Trophoblast cell (in vitro differentiated cells and primary cell): Measurements from ENCODE around the gene STPG2.

Source experiments
- DNase-seq, 2 donors: peaks; one replicate each; pipeline ENCODE4 v3.0.0-alpha.2; 2016
- H2AFZ ChIP-seq: 2 replicates; pipeline ENCODE4 v1.6.1; 2013; ENCODE audit warnings: low read length, moderate library complexity, mild to moderate bottlenecking; ENCODE audit not compliant: insufficient read depth, poor library complexity
- H2AK5ac ChIP-seq: 2 replicates; pipeline ENCODE4 v1.6.1; 2013; ENCODE audit warnings: mild to moderate bottlenecking, low read length
- H2BK120ac ChIP-seq: 2 replicates; pipeline ENCODE4 v1.6.1; 2013; ENCODE audit warnings: low read length, mild to moderate bottlenecking, moderate library complexity; ENCODE audit not compliant: insufficient read depth, poor library complexity
- H2BK12ac ChIP-seq: 2 replicates; pipeline ENCODE4 v1.6.1; 2013; ENCODE audit warnings: mild to moderate bottlenecking, low read length, moderate library complexity
- H2BK5ac ChIP-seq: 2 replicates; pipeline ENCODE4 v1.6.1; 2013; ENCODE audit warnings: low read length, low read depth, moderate library complexity, mild to moderate bottlenecking; ENCODE audit not compliant: poor library complexity
- H3K14ac ChIP-seq: 2 replicates; pipeline ENCODE4 v1.6.1; 2013; ENCODE audit warnings: mild to moderate bottlenecking, low read length
- H3K18ac ChIP-seq: 2 replicates; pipeline ENCODE4 v1.6.1; 2013; ENCODE audit warnings: mild to moderate bottlenecking, low read length
- H3K23ac ChIP-seq: 2 replicates; pipeline ENCODE4 v1.6.1; 2013; ENCODE audit warnings: low read length
- H3K27ac ChIP-seq: 2 replicates; pipeline ENCODE4 v1.5.1; 2013; ENCODE audit warnings: low read depth, mild to moderate bottlenecking, inconsistent platforms, low read length, moderate library complexity
- H3K27me3 ChIP-seq: 2 replicates; pipeline ENCODE4 v1.6.1; 2013; ENCODE audit warnings: inconsistent platforms, mild to moderate bottlenecking, low read length, moderate library complexity; ENCODE audit not compliant: insufficient read depth
- H3K36me3 ChIP-seq, 2 experiments: 1 replicate in 1 of 2; 2 replicates in 1 of 2; pipeline ENCODE4 v1.6.1; 2013; ENCODE audit warnings: low read length in 2 of 2, mild to moderate bottlenecking in 2 of 2, moderate library complexity in 1 of 2; ENCODE audit not compliant: insufficient read depth in 2 of 2, control insufficient read depth in 1 of 2
- H3K4ac ChIP-seq: 2 replicates; pipeline ENCODE4 v1.6.1; 2013; ENCODE audit warnings: low read depth, mild to moderate bottlenecking, low read length, moderate library complexity
- H3K4me1 ChIP-seq, 2 experiments: 1 replicate in 1 of 2; 2 replicates in 1 of 2; pipeline ENCODE4 v1.6.1; 2013; ENCODE audit warnings: low read length in 2 of 2, mild to moderate bottlenecking in 2 of 2, moderate library complexity in 1 of 2; ENCODE audit not compliant: insufficient read depth in 2 of 2, control insufficient read depth in 1 of 2
- H3K4me2 ChIP-seq: 2 replicates; pipeline ENCODE4 v1.6.1; 2013; ENCODE audit warnings: inconsistent platforms, mild to moderate bottlenecking, low read length, moderate library complexity
- H3K4me3 ChIP-seq: 2 replicates; pipeline ENCODE4 v1.5.1; 2013; ENCODE audit warnings: mild to moderate bottlenecking, low read depth, low read length, inconsistent platforms
- H3K79me1 ChIP-seq: one replicate; pipeline ENCODE4 v1.6.1; 2013; ENCODE audit warnings: low read length
- H3K79me2 ChIP-seq: 2 replicates; pipeline ENCODE4 v1.6.1; 2013; ENCODE audit warnings: low read length, mild to moderate bottlenecking; ENCODE audit not compliant: control insufficient read depth, insufficient read depth, poor library complexity
- H3K9ac ChIP-seq: 2 replicates; pipeline ENCODE4 v1.6.1; 2013; ENCODE audit warnings: mild to moderate bottlenecking, low read length
- H3K9me3 ChIP-seq: 2 replicates; pipeline ENCODE4 v1.6.1; 2013; ENCODE audit warnings: low read depth, mild to moderate bottlenecking, control low read depth, inconsistent platforms, low read length; ENCODE audit not compliant: insufficient read depth
- H4K12ac ChIP-seq: 2 replicates; pipeline ENCODE4 v1.6.1; 2013; ENCODE audit warnings: low read depth, mild to moderate bottlenecking, low read length, moderate library complexity
- H4K8ac ChIP-seq: 2 replicates; pipeline ENCODE4 v1.6.1; 2013; ENCODE audit warnings: low read depth, mild to moderate bottlenecking, low read length, moderate library complexity
- H4K91ac ChIP-seq: one replicate; pipeline ENCODE4 v1.6.1; 2013; ENCODE audit warnings: low read depth, mild to moderate bottlenecking, low read length, moderate library complexity
- WGBS: extraction: QIAGEN DNeasy Blood & Tissue Kit; methylation state at CpG from one replicate; pipeline ENCODE4 v1.1.7; 2013; ENCODE audit warnings: missing lambda C conversion rate; ENCODE audit not compliant: insufficient read length, insufficient coverage; ENCODE audit errors: extremely low coverage; 5-methylcytosine and 5-hydroxymethylcytosine counted together

The STPG2 gene

GRCh38 chr4:98110929-98111328, 32.3 kb downstream of the STPG2 start:
- H3K4me2 ChIP-seq: no peak overlapping the region
- no peak overlapping the region for H3K18ac ChIP-seq
- H3K36me3 ChIP-seq: no peaks in the 10 kb centered on the region
- no peak overlapping the region for H2BK5ac ChIP-seq
- DNase-seq: no peak
- H4K8ac ChIP-seq: no peak overlapping the region
- no CpG with 5 or more reads among the region's 2 CpGs for WGBS
- H3K27ac ChIP-seq: no peak overlapping the region
- H3K79me2 ChIP-seq: no peaks in the 10 kb centered on the region
- H4K12ac ChIP-seq: no peak overlapping the region
- H3K27me3 ChIP-seq: no peaks in the 10 kb centered on the region
- H3K79me1 ChIP-seq: no peaks in the 10 kb centered on the region
- H3K4me3 ChIP-seq: no peak overlapping the region
- H4K91ac ChIP-seq: no peak overlapping the region
- H2AK5ac ChIP-seq: no peak overlapping the region
- no peak overlapping the region for H3K14ac ChIP-seq
- H2AFZ ChIP-seq: no peak overlapping the region
- no peak overlapping the region for H2BK120ac ChIP-seq
- H3K9ac ChIP-seq: no peak overlapping the region
- no peak overlapping the region for H3K23ac ChIP-seq
- no peak overlapping the region for H2BK12ac ChIP-seq
- H3K9me3 ChIP-seq: no peaks in the 10 kb centered on the region
- no peak overlapping the region for H3K4ac ChIP-seq
- H3K4me1 ChIP-seq: no peaks in the 10 kb centered on the region

DNA sequence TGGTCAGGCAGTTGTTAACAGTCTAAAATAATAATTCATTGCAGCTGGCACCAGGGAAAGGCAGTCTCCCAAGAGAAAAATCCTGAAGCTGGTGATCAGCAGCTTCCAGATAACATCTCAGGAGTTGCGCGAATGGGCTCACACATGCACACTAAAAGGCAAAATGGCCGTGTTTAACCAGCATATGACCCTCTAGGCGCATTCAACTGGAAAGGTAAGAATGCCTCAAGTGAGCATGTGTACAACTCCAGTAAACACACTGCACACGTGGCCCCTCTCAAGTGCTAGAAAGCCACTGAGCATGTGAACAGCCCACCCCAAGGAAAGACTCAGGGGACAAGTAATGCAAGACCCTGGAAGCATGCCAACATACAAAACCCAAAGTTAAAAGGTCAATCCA, 33.1 kb downstream of the STPG2 start:
- Histone ChIP-seq H3K36me3 (no peaks in the 10 kb centered on the region), H2BK120ac (no peak overlapping the region), H2BK12ac (no peak overlapping the region), H2BK5ac (no peak overlapping the region), H4K12ac (no peak overlapping the region), H3K4me2 (no peak overlapping the region), H3K9me3 (no peaks in the 10 kb centered on the region), H3K23ac (no peak overlapping the region), H3K79me1 (no peaks in the 10 kb centered on the region), H3K79me2 (no peaks in the 10 kb centered on the region), H3K4ac (no peak overlapping the region), H3K4me1 (no peaks in the 10 kb centered on the region), H3K27me3 (no peaks in the 10 kb centered on the region), H3K14ac (no peak overlapping the region), H3K9ac (no peak overlapping the region), H4K91ac (no peak overlapping the region), H2AFZ (no peak overlapping the region), H3K4me3 (no peak overlapping the region), H4K8ac (no peak overlapping the region), H3K27ac (no peak overlapping the region), H3K18ac (no peak overlapping the region), H2AK5ac (no peak overlapping the region)
- DNase-seq: peak in 1 of 2 donors; percentile 60
- no CpG with 5 or more reads among the region's 5 CpGs for whole genome bisulfite sequencing

GRCh38 chr4:98102660-98103059, 40.6 kb downstream of the STPG2 start:
- H2BK120ac ChIP-seq: no peak overlapping the region
- no peak overlapping the region for H3K4me2 ChIP-seq
- no peaks in the 10 kb centered on the region for H3K9me3 ChIP-seq
- no peaks in the 10 kb centered on the region for H3K4me1 ChIP-seq
- no peak overlapping the region for H2BK5ac ChIP-seq
- H3K27ac ChIP-seq: no peak overlapping the region
- no peak for DNase-seq
- H3K4ac ChIP-seq: no peak overlapping the region
- WGBS: no CpG with 5 or more reads among the region's 1 CpG
- H3K79me2 ChIP-seq: no peaks in the 10 kb centered on the region
- no peak overlapping the region for H4K8ac ChIP-seq
- H3K9ac ChIP-seq: no peak overlapping the region
- no peak overlapping the region for H2AFZ ChIP-seq
- H3K18ac ChIP-seq: no peak overlapping the region
- H4K12ac ChIP-seq: no peak overlapping the region
- H3K23ac ChIP-seq: no peak overlapping the region
- no peak overlapping the region for H2AK5ac ChIP-seq
- H4K91ac ChIP-seq: no peak overlapping the region
- H3K79me1 ChIP-seq: no peaks in the 10 kb centered on the region
- no peak overlapping the region for H2BK12ac ChIP-seq
- H3K14ac ChIP-seq: no peak overlapping the region
- no peaks in the 10 kb centered on the region for H3K27me3 ChIP-seq
- H3K4me3 ChIP-seq: no peak overlapping the region
- no peaks in the 10 kb centered on the region for H3K36me3 ChIP-seq

DNA sequence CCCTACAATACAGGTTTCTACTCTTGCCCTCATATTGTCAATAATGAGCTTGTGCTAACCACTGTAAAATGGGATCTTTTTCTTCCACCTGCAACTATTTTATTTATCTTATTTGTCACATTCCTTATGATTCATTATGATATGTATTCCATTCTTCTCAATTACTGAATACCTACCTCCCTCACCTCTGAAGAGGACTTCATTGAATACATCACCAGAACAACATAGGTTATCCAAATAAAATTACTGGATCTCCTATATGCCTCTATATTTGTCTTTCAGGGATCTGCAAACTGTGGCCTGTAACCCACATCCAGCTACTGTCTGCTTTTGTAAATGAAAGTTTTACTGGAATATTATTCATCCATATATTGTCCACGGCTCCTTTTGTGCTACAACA, 41.3 kb downstream of the STPG2 start:
- Histone ChIP-seq H3K27me3 (no peaks in the 10 kb centered on the region), H3K4me2 (no peak overlapping the region), H3K14ac (no peak overlapping the region), H3K9ac (no peak overlapping the region), H4K12ac (no peak overlapping the region), H3K27ac (no peak overlapping the region), H2BK12ac (no peak overlapping the region), H3K79me2 (no peaks in the 10 kb centered on the region), H3K23ac (no peak overlapping the region), H2BK5ac (no peak overlapping the region), H3K4me3 (no peak overlapping the region), H3K4ac (no peak overlapping the region), H3K4me1 (no peaks in the 10 kb centered on the region), H3K9me3 (no peaks in the 10 kb centered on the region), H3K79me1 (no peaks in the 10 kb centered on the region), H4K8ac (no peak overlapping the region), H2AFZ (no peak overlapping the region), H2BK120ac (no peak overlapping the region), H4K91ac (no peak overlapping the region), H2AK5ac (no peak overlapping the region), H3K18ac (no peak overlapping the region), H3K36me3 (no peaks in the 10 kb centered on the region)
- no CpG with 5 or more reads among the region's 1 CpG for WGBS
- DNase-seq: no peak
